GM18505 (cell line): Measurements from ENCODE around the gene CAP2.

ENCODE experiments used
- ATAC-seq: cut with Tn5 transposase; IDR thresholded peaks from one replicate; pipeline ENCODE4 v1.9.1; 2021; ENCODE audit not compliant: unreplicated experiment
- POLR2A ChIP-seq: IDR thresholded peaks from 4 replicates; pipeline ENCODE4 v1.6.1; 2011; ENCODE audit warnings: borderline replicate concordance; ENCODE audit not compliant: insufficient read depth, insufficient read length; ENCODE audit errors: extremely low read depth

The CAP2 gene

DNA sequence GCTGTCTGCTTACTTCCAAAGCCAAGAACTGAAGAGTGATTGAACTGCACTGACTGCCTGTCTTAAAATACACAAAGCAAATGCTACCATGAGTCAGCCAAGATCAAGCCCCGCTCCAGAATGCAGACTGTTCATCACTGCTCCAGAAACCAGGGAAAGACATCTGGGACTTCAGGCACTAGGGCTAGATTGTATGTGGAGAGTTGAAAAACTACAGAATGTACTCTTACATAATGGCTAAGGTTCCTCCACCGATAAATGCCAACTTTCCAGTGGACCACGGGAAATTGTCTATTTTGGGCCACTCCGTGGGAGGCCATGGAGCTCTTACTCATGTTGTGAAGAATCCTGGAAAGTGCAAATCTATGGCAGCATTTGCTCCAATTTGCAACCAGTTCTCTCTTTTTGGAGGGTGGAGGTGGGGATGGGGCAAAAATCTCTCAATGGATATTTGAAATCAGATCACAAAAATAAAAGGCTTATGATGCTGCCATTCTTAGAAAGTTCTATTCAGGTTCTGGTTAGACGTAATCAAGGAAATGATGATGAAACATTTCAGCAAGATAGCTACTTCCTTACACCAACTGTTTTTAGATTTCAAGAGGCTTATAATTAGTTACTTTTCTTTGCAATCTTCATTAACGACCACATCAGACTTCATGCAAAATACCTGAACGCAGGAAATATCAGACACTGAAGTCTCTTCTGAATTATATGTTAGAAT is 11.8 kb upstream of the CAP2 start:
- TF ChIP-seq POLR2A = no peak
- ATAC-seq = no peak

GRCh38 chr6:17385660-17386059 is 7.7 kb upstream of the CAP2 start:
- ATAC-seq = no peak

GRCh38 chr6:17388365-17388764 is 5.0 kb upstream of the CAP2 start:
- no peak for ATAC-seq
- no peak for TF ChIP-seq POLR2A

More at GRCh38 chr6:17385660-17386059, 7.7 kb upstream of the CAP2 start:
- no peak for TF ChIP-seq POLR2A

DNA sequence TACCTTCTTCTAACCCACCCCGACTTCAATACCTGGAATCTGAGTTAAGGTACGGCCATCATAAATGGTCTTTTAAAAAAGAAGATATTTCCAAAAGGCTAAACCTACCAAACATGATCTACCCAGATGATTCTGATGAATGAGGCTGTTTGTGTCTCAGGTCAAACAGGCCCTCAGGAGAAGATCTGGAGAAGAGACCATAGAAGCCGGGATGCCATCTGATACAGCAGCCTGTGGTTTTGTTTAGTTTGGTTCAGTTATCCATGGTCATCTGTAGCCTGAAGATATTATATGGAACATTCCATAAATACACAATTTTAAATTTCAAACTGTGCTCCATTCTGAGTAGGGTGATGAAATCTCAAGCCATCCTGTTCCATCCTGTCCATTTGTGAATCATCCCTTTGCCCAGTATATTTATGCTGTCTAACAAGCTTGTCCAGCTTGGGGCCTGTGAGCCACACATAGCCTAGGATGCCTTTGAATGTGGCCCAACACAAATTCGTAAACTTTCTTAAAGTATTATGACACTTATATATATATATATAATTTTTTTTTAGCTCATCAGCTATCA is 4.0 kb upstream of the CAP2 start:
- ATAC-seq = no peak
- TF ChIP-seq POLR2A = no peak

DNA sequence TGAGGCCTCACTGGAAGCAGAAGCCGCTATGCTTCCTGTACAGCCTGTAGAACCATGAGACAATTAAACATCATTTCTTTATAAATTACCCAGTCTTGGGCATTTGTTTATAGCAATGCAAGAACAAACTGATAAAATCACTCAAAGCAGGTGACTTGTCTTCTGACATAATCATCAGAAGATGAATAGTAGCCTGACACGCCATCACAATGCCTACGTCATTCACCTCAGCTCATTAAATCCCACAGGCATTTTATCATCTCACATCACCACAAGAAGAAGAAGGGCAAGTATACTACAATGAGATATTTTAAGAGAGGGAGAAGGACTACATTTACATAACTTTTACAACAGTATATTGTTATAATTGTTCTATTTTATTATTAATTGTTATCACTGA is 3.1 kb upstream of the CAP2 start:
- no peak for TF ChIP-seq POLR2A
- ATAC-seq = no peak

DNA sequence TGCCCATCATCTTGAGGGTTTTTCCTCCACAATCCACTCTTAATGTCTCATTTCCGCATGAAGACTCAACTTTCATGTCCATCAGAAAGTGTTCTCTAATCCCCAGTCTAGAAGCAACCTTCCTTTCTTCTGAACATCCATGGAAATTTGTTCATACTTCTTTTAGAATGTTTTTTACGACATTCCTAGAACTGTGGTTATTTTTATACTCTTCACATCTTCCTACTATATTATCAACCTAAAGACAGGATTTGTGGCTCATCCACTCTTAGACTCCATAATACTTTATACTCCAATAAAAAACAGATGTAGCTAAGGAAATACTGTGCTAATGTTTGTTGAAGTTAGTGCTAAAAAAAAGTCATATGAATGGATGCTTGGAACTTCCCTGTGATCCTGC is 1.4 kb upstream of the CAP2 start:
- no peak for ATAC-seq
- no peak for TF ChIP-seq POLR2A

DNA sequence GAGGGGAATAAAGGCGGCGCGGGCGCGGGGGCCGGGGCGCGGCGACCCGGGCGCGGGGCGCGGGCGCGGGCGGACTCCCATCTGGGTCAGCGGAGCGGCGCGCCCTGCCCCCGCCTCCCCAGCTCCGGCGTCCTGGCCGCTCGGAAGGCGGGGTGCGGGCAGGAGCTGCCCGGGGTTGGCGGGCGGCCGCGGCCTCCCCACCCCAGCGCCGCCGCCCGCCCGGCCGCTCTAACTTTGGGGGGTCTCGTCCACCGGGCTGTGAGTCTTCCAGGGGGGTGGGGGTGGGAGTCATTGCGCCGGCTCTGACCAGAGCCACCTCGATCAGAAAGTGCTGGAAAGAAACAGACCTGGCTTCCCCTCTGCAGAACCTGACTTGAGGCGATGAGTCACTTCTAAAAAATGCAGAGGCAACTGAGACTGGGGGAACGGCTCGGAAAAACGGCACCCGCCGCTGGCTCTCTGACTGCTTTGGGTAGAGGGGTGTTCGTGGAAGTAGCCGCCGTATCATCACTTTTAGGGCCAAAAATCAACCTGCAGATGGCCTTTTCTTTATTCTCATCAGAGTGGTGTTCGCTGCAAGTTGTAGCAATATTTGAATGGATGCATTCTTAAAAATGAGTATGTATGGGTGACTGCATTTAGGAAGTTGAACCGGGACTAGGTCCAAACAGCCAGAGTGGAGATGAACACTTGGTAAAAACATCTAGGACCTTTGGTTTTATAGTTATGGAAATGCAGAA is 667 bp downstream of the CAP2 start:
- TF ChIP-seq POLR2A = no peak
- ATAC-seq = no peak

DNA sequence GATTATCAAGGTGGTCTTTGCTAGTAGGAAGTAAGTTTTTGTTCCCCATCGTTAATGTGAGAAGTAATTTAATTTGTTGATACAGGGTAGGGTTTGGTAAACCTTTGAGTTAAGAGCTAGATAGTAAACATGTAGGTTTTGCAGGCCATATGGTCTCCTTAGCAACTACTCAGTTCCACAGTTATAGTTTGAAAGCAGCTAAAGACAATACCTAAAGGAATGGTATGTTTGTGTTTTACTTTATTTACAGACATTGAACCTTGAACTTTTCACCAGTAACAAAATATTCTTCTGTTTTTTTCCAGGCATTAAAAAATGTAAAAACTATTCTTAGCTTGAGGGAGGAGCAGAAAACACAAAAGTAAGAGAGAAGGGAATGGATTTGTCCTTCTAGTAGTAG is 1.7 kb downstream of the CAP2 start:
- ATAC-seq = no peak
- no peak for TF ChIP-seq POLR2A

- TF ChIP-seq POLR2A = no peak
- ATAC-seq = no peak
These were observed 2.9 kb downstream of the CAP2 start for GRCh38 chr6:17396256-17396655.

- TF ChIP-seq POLR2A = no peak
These were observed 4.4 kb downstream of the CAP2 start for GRCh38 chr6:17397764-17398194.

DNA sequence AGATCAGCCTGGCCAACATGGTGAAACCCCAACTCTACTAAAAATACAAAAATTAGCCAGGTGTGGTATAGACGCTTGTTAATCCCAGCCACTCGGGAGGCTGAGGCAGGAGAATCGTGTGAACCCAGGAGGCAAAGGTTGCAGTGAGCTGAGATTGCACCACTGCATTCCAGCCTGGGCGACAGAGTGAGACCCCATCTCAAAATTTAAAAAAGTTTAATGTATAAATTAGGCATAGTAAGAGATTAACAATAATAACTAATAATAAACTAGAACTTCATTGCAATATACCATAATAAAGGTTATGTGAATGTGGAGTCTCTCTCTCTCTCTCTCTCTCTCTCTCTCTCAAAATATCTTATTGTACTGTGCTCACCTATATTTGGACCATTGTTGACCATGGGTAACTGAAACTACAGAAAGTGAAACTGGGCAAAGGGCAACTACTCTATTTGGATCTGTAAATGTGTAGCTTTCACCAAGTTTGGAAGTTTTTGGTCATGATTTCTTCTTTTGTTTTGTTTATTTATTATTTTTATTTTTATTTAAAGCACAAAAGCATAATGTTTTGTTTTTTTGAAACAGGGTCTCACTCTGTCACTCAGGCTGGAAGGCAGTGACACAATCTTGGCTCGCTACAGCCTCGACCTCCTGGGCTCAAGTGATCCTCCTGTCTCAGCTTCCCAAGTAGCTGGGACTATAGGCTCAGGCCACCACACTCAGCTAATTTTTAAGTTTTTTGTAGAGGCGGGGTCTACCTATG is 12.0 kb downstream of the CAP2 start:
- ATAC-seq = peak; percentile 53

More at GRCh38 chr6:17397764-17398194, 4.4 kb downstream of the CAP2 start:
- no peak for ATAC-seq

- no peak for TF ChIP-seq POLR2A
- ATAC-seq = no peak
These were observed 12.5 kb downstream of the CAP2 start for GRCh38 chr6:17405944-17406245.

DNA sequence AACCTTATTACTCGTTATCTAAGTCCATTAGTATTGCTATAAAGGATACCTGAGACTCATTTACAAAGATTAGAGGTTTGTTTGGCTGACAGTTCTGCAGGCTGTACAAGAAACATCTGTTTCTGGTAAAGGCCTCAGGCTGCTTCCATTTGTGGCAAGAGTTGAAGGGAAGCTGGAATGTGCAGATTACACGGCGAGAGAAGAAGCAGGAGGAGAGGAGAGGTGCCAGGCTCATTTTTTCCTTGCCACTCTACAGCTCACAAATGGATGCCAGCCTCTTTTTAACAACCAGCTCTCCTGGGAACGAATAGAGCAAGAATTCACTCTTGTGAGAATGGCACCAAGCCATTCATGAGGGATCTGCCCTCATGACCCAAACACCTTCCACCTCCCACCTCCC is 14.7 kb downstream of the CAP2 start:
- no peak for TF ChIP-seq POLR2A
- no peak for ATAC-seq
